Measurements from ENCODE around the gene ABCC2.

DNA sequence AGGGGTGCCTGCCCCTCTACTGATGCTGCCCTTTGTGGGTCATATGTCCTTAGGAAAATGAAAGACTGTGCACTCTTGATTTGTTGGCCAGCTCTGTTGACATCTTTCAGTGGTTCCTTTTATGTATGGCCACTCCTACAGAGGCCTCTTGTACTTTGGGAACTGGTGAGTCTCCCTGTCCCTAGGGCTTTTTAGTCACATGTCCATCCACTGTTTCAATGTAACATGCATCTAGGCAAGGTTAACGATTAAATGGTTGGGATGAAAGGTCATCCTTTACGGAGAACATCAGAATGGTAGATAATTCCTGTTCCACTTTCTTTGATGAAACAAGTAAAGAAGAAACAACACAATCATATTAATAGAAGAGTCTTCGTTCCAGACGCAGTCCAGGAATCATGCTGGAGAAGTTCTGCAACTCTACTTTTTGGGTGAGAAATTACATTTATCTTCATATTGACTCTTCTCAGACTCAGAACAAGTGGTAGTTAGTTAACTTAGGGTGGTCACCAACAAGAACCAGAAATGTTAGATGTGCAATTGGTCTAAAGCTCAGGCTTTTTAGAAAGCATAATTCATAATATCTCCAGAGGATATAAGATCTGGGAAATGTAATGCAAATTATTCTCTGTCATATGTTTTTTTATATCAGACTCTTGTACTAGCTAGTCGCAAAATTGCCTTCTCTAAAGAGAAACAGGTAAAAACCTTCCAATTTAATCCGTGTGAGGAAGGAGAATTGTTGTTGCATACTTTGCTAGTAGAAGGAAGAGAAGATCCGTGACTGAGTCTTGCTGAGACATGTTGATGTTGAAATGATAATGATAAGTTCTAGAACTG is at the start of gene ABCC2:
- TF ChIP-seq, protein P1, sequence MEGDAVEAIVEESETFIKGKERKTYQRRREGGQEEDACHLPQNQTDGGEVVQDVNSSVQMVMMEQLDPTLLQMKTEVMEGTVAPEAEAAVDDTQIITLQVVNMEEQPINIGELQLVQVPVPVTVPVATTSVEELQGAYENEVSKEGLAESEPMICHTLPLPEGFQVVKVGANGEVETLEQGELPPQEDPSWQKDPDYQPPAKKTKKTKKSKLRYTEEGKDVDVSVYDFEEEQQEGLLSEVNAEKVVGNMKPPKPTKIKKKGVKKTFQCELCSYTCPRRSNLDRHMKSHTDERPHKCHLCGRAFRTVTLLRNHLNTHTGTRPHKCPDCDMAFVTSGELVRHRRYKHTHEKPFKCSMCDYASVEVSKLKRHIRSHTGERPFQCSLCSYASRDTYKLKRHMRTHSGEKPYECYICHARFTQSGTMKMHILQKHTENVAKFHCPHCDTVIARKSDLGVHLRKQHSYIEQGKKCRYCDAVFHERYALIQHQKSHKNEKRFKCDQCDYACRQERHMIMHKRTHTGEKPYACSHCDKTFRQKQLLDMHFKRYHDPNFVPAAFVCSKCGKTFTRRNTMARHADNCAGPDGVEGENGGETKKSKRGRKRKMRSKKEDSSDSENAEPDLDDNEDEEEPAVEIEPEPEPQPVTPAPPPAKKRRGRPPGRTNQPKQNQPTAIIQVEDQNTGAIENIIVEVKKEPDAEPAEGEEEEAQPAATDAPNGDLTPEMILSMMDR (conservative IDR thresholded peaks at IDR 0.05; ENCODE audit: low read length), result no peak
- no peak for TF ChIP-seq EZH2phosphoT487 (IDR thresholded peaks at IDR 0.05; ENCODE audit: borderline replicate concordance, low read depth, low read length)

Data from OCI-LY7 (cell line).